Measurements from ENCODE around the gene MARCHF3. TPM values are rescaled to one million over a fixed set of nuclear protein-coding genes. Genes with fewer than 3 reads are reported as not detected.
"Not testable (repeated sequence)": the region's sequence is repeated elsewhere in the genome, so short reads cannot be mapped to it uniquely, and the experiment has no call there.

The MARCHF3 gene
- total RNA-seq, 2 experiments from 2014 or later: 0.73 to 1.6 TPM

- CTCF ChIA-PET: no interaction called here
- Mint-ChIP-seq H3K27me3 (no peaks in the 10 kb centered on the region), H3K9me3 (ENCODE audit: low read depth) (no peaks in the 10 kb centered on the region), H3K4me3 (no peak overlapping the region), H3K4me1 (peaks cover 6% of the 10 kb centered on the region), H3K27ac (no peak overlapping the region), H3K36me3 (peaks cover 11% of the 10 kb centered on the region)
- ATAC-seq (no peak), DNase-seq (no peak)
Observed at GRCh38 chr5:127061956-127062355, 31.6 kb upstream of the MARCHF3 start.

GRCh38 chr5:127061537-127061936 is 31.2 kb upstream of the MARCHF3 start:
- H3K27ac Mint-ChIP-seq: no peak overlapping the region
- H3K9me3 Mint-ChIP-seq (ENCODE audit: low read depth): no peaks in the 10 kb centered on the region
- H3K36me3 Mint-ChIP-seq: peaks cover 12% of the 10 kb centered on the region
- CTCF ChIA-PET: interaction anchor here (1.3 kb wide), 1 partner anchor 9 kb away, joined by 3 read pairs; no protein-coding TSS in a partner anchor
- H3K4me3 Mint-ChIP-seq: no peak overlapping the region
- no peak for ATAC-seq
- no peaks in the 10 kb centered on the region for H3K27me3 Mint-ChIP-seq
- DNase-seq: no peak
- H3K4me1 Mint-ChIP-seq: peaks cover 6% of the 10 kb centered on the region

DNA sequence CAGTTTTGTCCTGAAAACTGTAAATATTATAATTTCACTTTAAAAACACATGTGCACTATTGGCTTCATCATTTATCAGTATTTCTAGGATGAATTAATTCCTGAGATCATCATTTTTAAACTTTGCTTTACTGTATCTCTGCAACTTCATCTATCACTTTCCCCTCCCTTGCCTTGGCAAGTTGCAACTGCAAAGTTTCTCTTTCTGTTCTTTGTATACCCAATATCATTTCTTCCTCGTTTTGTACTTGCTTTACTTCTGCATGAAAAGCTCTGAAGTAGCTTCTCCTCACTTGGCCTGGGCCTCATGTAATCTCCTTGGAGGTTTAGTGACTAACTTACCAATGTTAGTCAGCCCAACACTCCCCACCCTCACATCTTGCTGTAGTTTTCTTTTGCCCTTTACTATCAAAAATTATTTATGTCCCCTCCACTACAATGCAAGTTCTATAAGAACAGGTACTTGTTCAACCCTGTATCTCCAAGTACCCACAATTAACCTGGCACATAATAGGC is 30.2 kb upstream of the MARCHF3 start:
- peaks cover 2% of the 10 kb centered on the region for H3K9me3 Mint-ChIP-seq (ENCODE audit: low read depth)
- no peak overlapping the region for H3K27ac Mint-ChIP-seq
- CTCF ChIA-PET: interaction anchor here (1.3 to 1.5 kb wide), 2 partner anchors 8 to 12 kb away, joined by 3 to 4 read pairs; no protein-coding TSS in a partner anchor
- DNase-seq (no peak), ATAC-seq (no peak)
- no peak overlapping the region for H3K4me3 Mint-ChIP-seq
- H3K4me1 Mint-ChIP-seq: peaks cover 6% of the 10 kb centered on the region
- no peaks in the 10 kb centered on the region for H3K27me3 Mint-ChIP-seq
- peaks cover 21% of the 10 kb centered on the region for H3K36me3 Mint-ChIP-seq

DNA sequence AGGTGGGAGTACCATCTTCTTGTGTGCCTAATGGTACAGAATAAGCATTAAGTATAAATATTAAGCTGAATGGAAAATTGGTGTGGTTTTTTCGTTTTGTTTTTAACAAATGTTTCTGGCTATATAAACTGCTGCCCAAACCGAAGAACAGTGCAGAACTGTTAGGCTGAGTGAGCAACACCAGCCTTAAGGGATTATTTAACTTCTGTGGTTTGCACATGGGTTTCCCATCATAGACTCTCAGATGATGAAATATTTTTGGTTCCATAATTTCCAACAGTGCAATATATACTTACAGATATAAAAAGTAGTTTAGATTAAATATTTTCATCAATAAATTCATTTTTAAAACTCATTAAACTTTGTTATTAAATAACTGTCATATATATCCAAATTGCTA is 26.5 kb upstream of the MARCHF3 start:
- peaks cover 6% of the 10 kb centered on the region for H3K4me1 Mint-ChIP-seq
- no peak overlapping the region for H3K4me3 Mint-ChIP-seq
- no peak overlapping the region for H3K27ac Mint-ChIP-seq
- DNase-seq (no peak), ATAC-seq (no peak)
- peaks cover 2% of the 10 kb centered on the region for H3K9me3 Mint-ChIP-seq (ENCODE audit: low read depth)
- peaks cover 30% of the 10 kb centered on the region for H3K36me3 Mint-ChIP-seq
- CTCF ChIA-PET: no interaction called here
- H3K27me3 Mint-ChIP-seq: no peaks in the 10 kb centered on the region

DNA sequence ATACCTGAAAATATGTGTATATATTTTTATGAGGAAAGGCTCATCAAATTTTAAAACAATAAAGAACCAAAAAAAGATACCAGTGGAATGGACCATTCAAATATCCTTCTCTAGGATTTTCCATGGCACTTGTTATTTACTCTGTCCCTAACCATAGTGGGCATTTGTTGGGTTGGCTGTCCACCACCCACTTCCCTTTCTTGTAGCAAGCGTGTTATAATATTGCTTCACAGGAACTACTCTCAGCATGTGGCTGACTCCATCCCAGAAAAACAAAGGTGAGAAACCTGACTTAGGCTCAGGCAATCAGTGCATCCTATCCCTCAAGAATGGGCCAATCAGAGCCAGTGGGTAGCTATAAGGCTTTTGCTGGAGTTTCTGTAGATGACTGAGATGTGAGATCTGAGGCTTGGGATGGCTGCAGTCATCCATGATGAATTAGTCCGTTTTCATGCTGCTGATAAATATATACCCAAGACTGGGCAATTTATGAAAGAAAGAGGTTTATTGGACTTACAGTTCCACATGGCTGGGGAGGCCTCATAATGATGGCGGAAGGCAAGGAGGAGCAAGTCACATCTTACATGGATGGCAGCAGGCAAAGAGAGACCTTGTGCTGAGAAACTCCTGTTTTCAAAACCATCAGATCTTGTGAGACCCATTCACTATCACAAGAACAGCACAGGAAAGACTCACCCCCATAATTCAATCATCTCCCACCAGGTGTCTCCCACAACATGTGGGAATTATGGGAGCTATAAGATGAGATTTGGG is 25.7 kb upstream of the MARCHF3 start:
- Mint-ChIP-seq H3K36me3 (peaks cover 34% of the 10 kb centered on the region), H3K9me3 (ENCODE audit: low read depth) (peaks cover 2% of the 10 kb centered on the region), H3K4me3 (no peak overlapping the region), H3K27ac (no peak overlapping the region), H3K4me1 (peaks cover 6% of the 10 kb centered on the region), H3K27me3 (no peaks in the 10 kb centered on the region)
- ATAC-seq (no peak), DNase-seq (no peak)
- CTCF ChIA-PET: no interaction called here

GRCh38 chr5:127053551-127053950 is 23.2 kb upstream of the MARCHF3 start:
- ATAC-seq; CTCF ChIA-PET; DNase-seq; H3K27me3 Mint-ChIP-seq; H3K27ac Mint-ChIP-seq; H3K4me3 Mint-ChIP-seq; H3K4me1 Mint-ChIP-seq; H3K9me3 Mint-ChIP-seq (ENCODE audit: low read depth): not testable (repeated sequence)
- H3K36me3 Mint-ChIP-seq: peaks cover 30% of the 10 kb centered on the region

GRCh38 chr5:127053049-127053448 is 22.7 kb upstream of the MARCHF3 start:
- Mint-ChIP-seq H3K9me3 (ENCODE audit: low read depth) (peaks cover 2% of the 10 kb centered on the region), H3K36me3 (peaks cover 28% of the 10 kb centered on the region), H3K4me1 (no peaks in the 10 kb centered on the region), H3K27me3 (no peaks in the 10 kb centered on the region), H3K27ac (no peak overlapping the region), H3K4me3 (no peak overlapping the region)
- DNase-seq: no peak
- ATAC-seq: no peak
- CTCF ChIA-PET: no interaction called here

DNA sequence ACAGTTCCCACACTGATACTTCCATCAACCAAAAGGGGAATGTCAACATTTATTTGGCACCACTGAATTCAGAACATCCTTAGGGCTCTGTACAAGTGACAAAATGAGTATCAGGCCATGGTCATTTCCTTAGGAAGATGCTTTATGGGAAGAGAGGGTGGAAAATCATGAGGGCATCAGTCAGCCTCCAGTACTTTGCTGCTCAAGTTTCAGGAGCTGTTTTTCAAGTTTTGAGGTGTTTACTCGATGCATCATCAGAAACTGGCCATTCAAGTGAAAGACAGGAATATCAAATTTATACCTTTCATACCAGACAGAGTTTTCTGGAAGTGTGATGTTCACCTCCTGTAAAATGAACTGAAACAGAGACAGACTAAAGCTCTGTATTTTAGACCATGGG is 21.2 kb upstream of the MARCHF3 start:
- H3K4me3 Mint-ChIP-seq: no peak overlapping the region
- DNase-seq (no peak), ATAC-seq (no peak)
- no peaks in the 10 kb centered on the region for H3K27me3 Mint-ChIP-seq
- peaks cover 2% of the 10 kb centered on the region for H3K9me3 Mint-ChIP-seq (ENCODE audit: low read depth)
- peaks cover 22% of the 10 kb centered on the region for H3K36me3 Mint-ChIP-seq
- no peak overlapping the region for H3K27ac Mint-ChIP-seq
- CTCF ChIA-PET: no interaction called here
- H3K4me1 Mint-ChIP-seq: no peaks in the 10 kb centered on the region

DNA sequence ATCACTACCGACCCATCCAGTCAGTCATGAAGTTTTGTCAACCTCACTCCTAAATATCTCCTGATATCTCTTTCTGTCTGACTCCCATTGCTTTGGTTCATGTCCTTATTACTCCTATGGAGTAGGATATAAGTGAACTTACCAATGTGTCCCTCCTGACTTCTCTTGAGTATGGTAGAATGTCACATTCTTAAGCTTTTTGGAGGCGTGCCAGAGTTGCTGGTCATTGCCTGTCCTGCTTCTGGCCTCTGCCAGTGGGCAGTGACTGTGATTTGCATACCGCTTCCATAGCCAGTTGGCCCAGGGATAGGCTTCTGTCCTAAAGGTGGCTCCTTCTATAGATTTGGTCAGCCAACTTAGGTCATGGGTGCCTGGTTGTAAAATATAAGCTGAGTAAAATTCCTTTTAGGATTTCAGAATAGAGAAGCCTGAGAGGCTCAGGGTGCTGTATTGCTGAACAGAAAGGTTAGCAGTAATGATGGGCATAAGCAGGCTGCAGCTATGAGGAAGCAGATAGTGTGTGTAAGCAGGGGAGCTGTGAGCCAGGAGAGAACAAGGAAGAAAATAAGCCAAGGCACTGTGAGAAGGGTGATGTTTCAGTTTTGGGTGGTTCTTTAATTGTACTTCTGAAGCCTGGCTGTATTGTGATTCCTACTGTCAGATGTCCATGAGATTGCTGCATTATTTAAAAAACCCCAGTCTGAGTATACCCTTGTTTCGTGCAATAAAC is 16.1 kb upstream of the MARCHF3 start:
- no peaks in the 10 kb centered on the region for H3K4me1 Mint-ChIP-seq
- CTCF ChIA-PET: interaction anchor here (0.9 to 1.2 kb wide), 2 partner anchors 15 to 51 kb away, joined by 3 read pairs; no protein-coding TSS in a partner anchor
- no peak for DNase-seq
- H3K36me3 Mint-ChIP-seq: peaks cover 2% of the 10 kb centered on the region
- no peaks in the 10 kb centered on the region for H3K27me3 Mint-ChIP-seq
- H3K4me3 Mint-ChIP-seq: no peak overlapping the region
- ATAC-seq: no peak
- no peaks in the 10 kb centered on the region for H3K9me3 Mint-ChIP-seq (ENCODE audit: low read depth)
- H3K27ac Mint-ChIP-seq: no peak overlapping the region

DNA sequence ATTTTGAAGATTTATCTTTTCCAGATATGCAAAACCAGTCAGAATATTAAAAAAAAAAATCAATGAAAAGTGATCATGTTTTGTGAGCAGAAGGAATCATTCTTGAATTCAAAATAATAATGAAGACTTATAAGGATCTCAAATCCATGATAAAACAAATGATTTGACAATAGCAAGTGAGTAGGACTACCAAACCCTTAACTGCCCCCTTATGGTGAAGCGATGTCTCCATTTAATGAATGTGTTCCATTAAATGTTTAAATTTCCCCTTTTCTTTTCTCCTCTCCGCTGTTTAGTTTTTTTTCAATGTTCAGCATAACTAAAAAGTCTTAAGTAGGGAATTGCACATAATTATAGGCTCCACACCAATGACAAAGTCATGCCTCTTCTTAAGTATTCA is 12.2 kb upstream of the MARCHF3 start:
- CTCF ChIA-PET: no interaction called here
- Mint-ChIP-seq H3K4me3 (no peak overlapping the region), H3K4me1 (no peaks in the 10 kb centered on the region)

GRCh38 chr5:127041571-127041970 is 11.2 kb upstream of the MARCHF3 start:
- Mint-ChIP-seq H3K9me3 (ENCODE audit: low read depth) (no peaks in the 10 kb centered on the region), H3K27ac (no peak overlapping the region), H3K36me3 (no peaks in the 10 kb centered on the region), H3K4me1 (no peaks in the 10 kb centered on the region), H3K4me3 (no peak overlapping the region), H3K27me3 (no peaks in the 10 kb centered on the region)
- ATAC-seq (no peak), DNase-seq (no peak)
- CTCF ChIA-PET: no interaction called here

More for the DNA sequence above, 12.2 kb upstream of the MARCHF3 start:
- Mint-ChIP-seq H3K36me3 (no peaks in the 10 kb centered on the region), H3K27me3 (no peaks in the 10 kb centered on the region), H3K9me3 (ENCODE audit: low read depth) (no peaks in the 10 kb centered on the region), H3K27ac (no peak overlapping the region)
- DNase-seq: no peak
- no peak for ATAC-seq

DNA sequence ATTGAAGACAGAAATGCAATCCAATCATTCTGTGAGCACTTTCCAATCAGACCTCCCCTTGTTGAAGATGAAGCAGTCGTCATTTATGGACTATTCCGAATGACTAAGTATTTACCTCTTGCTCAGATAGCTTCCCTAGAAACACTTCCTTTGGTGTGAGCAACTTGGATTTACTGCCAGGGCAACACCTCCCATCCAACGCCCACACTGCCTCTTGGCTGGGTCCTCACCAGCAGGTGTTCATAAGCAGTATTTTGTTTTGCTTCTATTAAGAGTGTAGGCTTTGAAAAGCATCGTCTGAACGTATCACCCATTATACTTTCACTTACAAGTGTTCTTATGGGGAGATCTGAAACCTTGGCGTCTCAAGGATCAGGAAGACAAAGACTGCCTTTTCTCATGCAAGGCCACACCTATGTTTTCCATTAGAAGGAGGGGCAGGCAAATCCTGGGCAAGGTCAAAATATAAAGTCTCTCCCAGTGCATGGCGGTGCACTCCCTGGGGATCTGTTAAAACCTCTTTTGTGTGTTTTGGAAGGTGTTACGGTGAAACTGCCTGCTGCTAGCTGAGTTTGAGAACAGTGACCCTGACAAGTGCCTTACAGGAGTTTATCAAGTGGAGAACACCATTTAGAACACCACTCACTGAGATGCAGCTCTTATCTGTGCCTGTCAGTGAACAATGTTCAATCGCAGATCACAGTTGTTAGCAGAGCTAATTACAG is 10.6 kb upstream of the MARCHF3 start:
- Mint-ChIP-seq H3K9me3 (ENCODE audit: low read depth) (no peaks in the 10 kb centered on the region), H3K36me3 (no peaks in the 10 kb centered on the region), H3K4me1 (no peaks in the 10 kb centered on the region), H3K27me3 (peaks cover 4% of the 10 kb centered on the region), H3K4me3 (no peak overlapping the region), H3K27ac (no peak overlapping the region)
- ATAC-seq: no peak
- CTCF ChIA-PET: no interaction called here
- DNase-seq: no peak

DNA sequence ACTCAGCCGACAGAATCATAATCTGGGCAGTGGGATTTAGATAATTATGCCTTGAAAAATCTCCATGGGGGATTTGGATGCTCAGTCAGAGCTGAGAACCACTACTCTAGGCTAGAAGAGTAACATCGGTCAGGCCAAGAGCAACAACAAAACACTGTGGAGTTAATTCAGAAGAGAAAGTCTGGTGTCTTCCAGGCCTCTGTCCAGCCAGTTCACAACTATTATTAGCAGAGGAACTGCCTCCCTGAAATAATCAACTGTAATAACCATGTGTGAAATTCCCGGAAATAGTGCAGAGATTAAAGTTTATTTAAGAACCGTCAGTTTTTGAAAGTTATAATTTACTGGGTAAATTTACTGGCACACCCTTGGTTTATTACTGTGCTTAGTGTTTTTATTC is 8.2 kb upstream of the MARCHF3 start:
- CTCF ChIA-PET: no interaction called here
- no peaks in the 10 kb centered on the region for H3K9me3 Mint-ChIP-seq (ENCODE audit: low read depth)

More for the DNA sequence above, 8.2 kb upstream of the MARCHF3 start:
- ATAC-seq: no peak
- H3K4me1 Mint-ChIP-seq: peaks cover 2% of the 10 kb centered on the region
- no peak overlapping the region for H3K4me3 Mint-ChIP-seq
- H3K27me3 Mint-ChIP-seq: peaks cover 12% of the 10 kb centered on the region
- no peak overlapping the region for H3K27ac Mint-ChIP-seq
- H3K36me3 Mint-ChIP-seq: no peaks in the 10 kb centered on the region
- no peak for DNase-seq

Data from activated CD8-positive, alpha-beta memory T cell treated with anti-CD3 and anti-CD28 coated beads, Interleukin-2, amount 10 ng/mL, durations not matched to agents 7 days and 5 days (primary cell).